HS-27A (cell line): Measurements from ENCODE around the gene TMEM169.

Experiments
- DNase-seq: peaks from one replicate; pipeline ENCODE4 v3.0.0-alpha.2; 2012; ENCODE audit warnings: low read depth, missing footprints

Gene TMEM169

GRCh38 chr2:216104691-216105090, 23.0 kb downstream of the TMEM169 start:
- no peak for DNase-seq

GRCh38 chr2:216107320-216107719, 25.6 kb downstream of the TMEM169 start:
- DNase-seq = no peak

GRCh38 chr2:216107760-216108159, 26.0 kb downstream of the TMEM169 start:
- no peak for DNase-seq

- DNase-seq = no peak
Observed at GRCh38 chr2:216108310-216108966, 26.7 kb downstream of the TMEM169 start.

- DNase-seq = peak; percentile 81
Observed at GRCh38 chr2:216108967-216109921, 27.5 kb downstream of the TMEM169 start, which contains the start of gene XRCC5. Gene XRCC5 (plus strand): TSS chr2:216109348. CDS start chr2:216109437, 89 bp downstream.

- peak; percentile 4 for DNase-seq
Observed at GRCh38 chr2:216109962-216110614, 28.4 kb downstream of the TMEM169 start.

GRCh38 chr2:216110620-216111019, 28.9 kb downstream of the TMEM169 start:
- DNase-seq = no peak

- no peak for DNase-seq
Observed at GRCh38 chr2:216111122-216111521, 29.4 kb downstream of the TMEM169 start.

GRCh38 chr2:216112926-216113325, 31.2 kb downstream of the TMEM169 start:
- DNase-seq = no peak

- DNase-seq = no peak
Observed at GRCh38 chr2:216113572-216113971, 31.9 kb downstream of the TMEM169 start.

- DNase-seq = no peak
Observed at GRCh38 chr2:216114382-216114713, 32.6 kb downstream of the TMEM169 start.

GRCh38 chr2:216114714-216115531, 33.2 kb downstream of the TMEM169 start:
- DNase-seq = peak; percentile 83

- DNase-seq = no peak
Observed at GRCh38 chr2:216116418-216116817, 34.7 kb downstream of the TMEM169 start.

- DNase-seq = no peak
Observed at GRCh38 chr2:216117561-216118340, 36.0 kb downstream of the TMEM169 start.

- no peak for DNase-seq
Observed at GRCh38 chr2:216118474-216118873, 36.8 kb downstream of the TMEM169 start.

- DNase-seq = no peak
Observed at GRCh38 chr2:216119146-216119545, 37.4 kb downstream of the TMEM169 start.

- no peak for DNase-seq
Observed at GRCh38 chr2:216119986-216120385, 38.3 kb downstream of the TMEM169 start.

- no peak for DNase-seq
Observed at GRCh38 chr2:216121255-216121654, 39.5 kb downstream of the TMEM169 start.

- DNase-seq = no peak
Observed at GRCh38 chr2:216126943-216127342, 45.2 kb downstream of the TMEM169 start.

GRCh38 chr2:216130346-216130971, 48.7 kb downstream of the TMEM169 start:
- DNase-seq = no peak
